Fibroblast of lung (primary cell): ENCODE results near the gene NHS. TPM values are rescaled to one million over a fixed set of nuclear protein-coding genes. Genes with fewer than 3 reads are reported as not detected.

ENCODE experiments used
- DNase-seq, 2 donors: peaks; one replicate each; pipeline versions ENCODE4 v3.0.0 to v3.0.0-alpha.2; 2010; ENCODE audit warnings: low read depth in 2 of 2
- H2AFZ ChIP-seq: 2 replicates; pipeline ENCODE4 v1.5.1; 2012; ENCODE audit warnings: low read length, control low read depth, inconsistent platforms
- H3K27ac ChIP-seq: 2 replicates; pipeline ENCODE4 v1.5.1; 2011; ENCODE audit warnings: low read length, control low read depth; ENCODE audit not compliant: insufficient read depth
- H3K27me3 ChIP-seq: 2 replicates; pipeline ENCODE4 v1.5.1; 2011; ENCODE audit warnings: mild to moderate bottlenecking, low read length; ENCODE audit not compliant: control insufficient read depth, insufficient read depth
- H3K36me3 ChIP-seq: 2 replicates; pipeline ENCODE4 v1.5.1; 2011; ENCODE audit warnings: low read length; ENCODE audit not compliant: control insufficient read depth, insufficient read depth
- H3K4me1 ChIP-seq: 2 replicates; pipeline ENCODE4 v1.5.1; 2011; ENCODE audit warnings: low read length; ENCODE audit not compliant: control insufficient read depth, insufficient read depth; ENCODE audit errors: extremely low read depth
- H3K4me2 ChIP-seq: 2 replicates; pipeline ENCODE4 v1.5.1; 2011; ENCODE audit warnings: low read length, control low read depth; ENCODE audit not compliant: insufficient read depth; ENCODE audit errors: extremely low read depth
- H3K4me3 ChIP-seq, 4 experiments: fragments of 200-600 bp in 1 of 4; sonication (generic) in 1 of 4; replicated peaks in 1 of 4; 2 replicates each; pipeline ENCODE4 v1.5.1; 2011 to 2016; ENCODE audit warnings: low read length in 4 of 4, low read depth in 3 of 4, mild to moderate bottlenecking in 3 of 4, control low read depth in 2 of 4, inconsistent platforms in 1 of 4, mixed read lengths in 1 of 4; ENCODE audit not compliant: insufficient read depth in 1 of 4; ENCODE audit errors: control extremely low read depth in 1 of 4
- H3K79me2 ChIP-seq: 2 replicates; pipeline ENCODE4 v1.5.1; 2012; ENCODE audit warnings: mild to moderate bottlenecking, low read length, inconsistent platforms; ENCODE audit not compliant: control insufficient read depth, insufficient read depth
- H3K9ac ChIP-seq: 2 replicates; pipeline ENCODE4 v1.5.1; 2011; ENCODE audit warnings: mild to moderate bottlenecking, low read length, control low read depth; ENCODE audit not compliant: insufficient read depth
- H3K9me3 ChIP-seq: 2 replicates; pipeline ENCODE4 v1.5.1; 2012; ENCODE audit warnings: low read depth, low read length; ENCODE audit not compliant: control insufficient read depth, insufficient read depth
- H4K20me1 ChIP-seq: 2 replicates; pipeline ENCODE4 v1.5.1; 2011; ENCODE audit warnings: low read length; ENCODE audit not compliant: control insufficient read depth, insufficient read depth; ENCODE audit errors: extremely low read depth
- EZH2 ChIP-seq: IDR thresholded peaks from 2 replicates; pipeline ENCODE4 v1.5.1; 2012; ENCODE audit warnings: low read length, control low read depth, mild to moderate bottlenecking; ENCODE audit errors: missing control alignments
- polyA plus RNA-seq, 2 donors: library from polyadenylated mRNA; depleted of rRNA in 1 of 2; stranded (reverse) in 1 of 2; unstranded in 1 of 2; fragments of >200 nt; gene quantifications; 2 replicates each; pipeline ENCODE4 v1.2.1, GENCODE V29; 2011 to 2012; ENCODE audit warnings: missing spikeins in 1 of 2
- total RNA-seq: library from RNA; depleted of rRNA; stranded (reverse); fragments of >200 nt; gene quantifications from 2 replicates; pipeline ENCODE4 v1.2.1, GENCODE V29; 2014
- TF ChIP-seq, protein P1 (sequence below), 2 donors: IDR thresholded peaks in 1 of 2; conservative IDR thresholded peaks in 1 of 2; 1 replicate in 1 of 2; 2 replicates in 1 of 2; pipeline ENCODE4 v1.5.1; 2011 to 2012; ENCODE audit warnings: low read length in 2 of 2, control low read depth in 1 of 2, inconsistent platforms in 1 of 2, low read depth in 1 of 2, mild to moderate bottlenecking in 1 of 2

Gene NHS
- total and polyA plus RNA-seq, 2 donors (not counting 1 experiment from before 2014, with no cell fraction given) = 1.4 to 3.8 TPM

DNA sequence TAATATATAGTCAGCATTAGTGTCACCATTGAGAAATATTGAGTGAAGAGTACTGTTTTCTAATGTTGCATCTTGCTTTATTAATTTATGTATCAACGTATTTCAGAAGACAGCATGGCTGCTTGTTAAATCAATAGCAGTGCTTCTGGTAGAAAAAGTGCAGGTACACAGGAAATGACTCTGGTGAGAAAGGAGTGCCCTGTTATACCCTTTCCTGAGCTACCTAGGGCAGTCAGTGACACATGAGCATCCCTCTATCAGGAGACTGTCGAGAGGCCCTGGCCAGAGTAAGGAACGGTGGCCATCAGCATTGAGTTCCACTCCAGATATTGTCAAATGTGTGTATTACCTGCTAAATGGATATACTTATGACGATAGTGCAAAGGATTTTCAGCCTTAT is 404.4 kb downstream of the NHS start:
- no peak for TF ChIP-seq EZH2
- TF ChIP-seq, protein P1, sequence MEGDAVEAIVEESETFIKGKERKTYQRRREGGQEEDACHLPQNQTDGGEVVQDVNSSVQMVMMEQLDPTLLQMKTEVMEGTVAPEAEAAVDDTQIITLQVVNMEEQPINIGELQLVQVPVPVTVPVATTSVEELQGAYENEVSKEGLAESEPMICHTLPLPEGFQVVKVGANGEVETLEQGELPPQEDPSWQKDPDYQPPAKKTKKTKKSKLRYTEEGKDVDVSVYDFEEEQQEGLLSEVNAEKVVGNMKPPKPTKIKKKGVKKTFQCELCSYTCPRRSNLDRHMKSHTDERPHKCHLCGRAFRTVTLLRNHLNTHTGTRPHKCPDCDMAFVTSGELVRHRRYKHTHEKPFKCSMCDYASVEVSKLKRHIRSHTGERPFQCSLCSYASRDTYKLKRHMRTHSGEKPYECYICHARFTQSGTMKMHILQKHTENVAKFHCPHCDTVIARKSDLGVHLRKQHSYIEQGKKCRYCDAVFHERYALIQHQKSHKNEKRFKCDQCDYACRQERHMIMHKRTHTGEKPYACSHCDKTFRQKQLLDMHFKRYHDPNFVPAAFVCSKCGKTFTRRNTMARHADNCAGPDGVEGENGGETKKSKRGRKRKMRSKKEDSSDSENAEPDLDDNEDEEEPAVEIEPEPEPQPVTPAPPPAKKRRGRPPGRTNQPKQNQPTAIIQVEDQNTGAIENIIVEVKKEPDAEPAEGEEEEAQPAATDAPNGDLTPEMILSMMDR (conservative IDR thresholded peaks at IDR 0.05 in 1 of 2, IDR thresholded peaks at IDR 0.05 in 1 of 2; ENCODE audit: low read depth in 1 of 2, low read length in 2 of 2) = no peak
- no peaks in the 10 kb centered on the region for H3K27me3 ChIP-seq
- no peak for DNase-seq

More for the DNA sequence above, 404.4 kb downstream of the NHS start:
- Histone ChIP-seq H3K79me2 (no peaks in the 10 kb centered on the region), H2AFZ (no peak overlapping the region), H3K4me1 (no peaks in the 10 kb centered on the region), H4K20me1 (no peaks in the 10 kb centered on the region), H3K9ac (no peak overlapping the region), H3K4me2 (no peak overlapping the region), H3K36me3 (no peaks in the 10 kb centered on the region), H3K4me3 (no peak overlapping the region), H3K9me3 (no peaks in the 10 kb centered on the region), H3K27ac (no peak overlapping the region)
